HepG2 (cell line): ENCODE data around the gene MYRFL. TPM values are rescaled to one million over a fixed set of nuclear protein-coding genes. Genes with fewer than 3 reads are reported as not detected.

Experiments used
- ATAC-seq: fragments of 200-7000 bp; cut with Tn5 transposase; 3 replicates; pipeline ENCODE4 v1.9.1; 2020; ENCODE audit warnings: mild to moderate bottlenecking, moderate library complexity
- BruUV-seq: library from RNA; stranded (reverse); fragments of 400-500 nt; replicated peaks from 2 replicates; lab custom pipeline; 2021; lab: Mats Ljungman, UMichigan
- CTCF ChIA-PET: fragments of 300-600 bp; formaldehyde crosslinking; extraction: SDS; loops from one replicate; lab custom pipeline; 2021; ENCODE audit warnings: low total read pairs, inconsistent platforms, low intra/inter-chr PET ratio; lab: Yijun Ruan, JAX
- POLR2A ChIA-PET: fragments of 350-600 bp; sonication (Branson Sonifier 250); formaldehyde crosslinking; loops from one replicate; lab custom pipeline; 2020; ENCODE audit warnings: antibody characterized with exemption, inconsistent platforms; lab: Yijun Ruan, JAX
- DNase-seq: peaks from one replicate; pipeline ENCODE4 v3.0.0-alpha.2; 2015; ENCODE audit warnings: low spot score
- FAIRE-seq: peaks from 3 replicates; lab custom pipeline; 2011; peaks lifted over from hg19 to GRCh38; lab: Jason Lieb, UNC
- H2AFZ ChIP-seq: one replicate; pipeline ENCODE4 v1.6.1; 2011; ENCODE audit warnings: low read length, inconsistent platforms
- H3K27ac ChIP-seq: fragments of 300-600 bp; 3 replicates; pipeline ENCODE4 v1.8.0; 2011; ENCODE audit warnings: mixed run types, mild to moderate bottlenecking, mixed read lengths, low read length, inconsistent platforms; ENCODE audit not compliant: insufficient read depth; ENCODE audit errors: extremely low read length
- H3K27me3 ChIP-seq, 2 experiments: fragments of 200-600 bp in 1 of 2; 2 replicates in 1 of 2; 3 replicates in 1 of 2; pipeline versions ENCODE4 v1.6.0 to v1.8.0; 2011; ENCODE audit warnings: low read length in 2 of 2, mild to moderate bottlenecking in 2 of 2, moderate library complexity in 2 of 2, inconsistent platforms in 1 of 2; ENCODE audit not compliant: insufficient read depth in 2 of 2, control insufficient read depth in 1 of 2
- H3K36me3 ChIP-seq, 2 experiments: fragments of 200-600 bp in 1 of 2; replicated peaks in 1 of 2; 2 replicates in 1 of 2; 3 replicates in 1 of 2; pipeline versions ENCODE4 v1.5.1 to v1.8.0; 2011; ENCODE audit warnings: low read length in 2 of 2, inconsistent platforms in 1 of 2; ENCODE audit not compliant: insufficient read depth in 2 of 2, control insufficient read depth in 1 of 2
- H3K4me1 ChIP-seq: 2 replicates; pipeline ENCODE4 v1.5.1; 2012; ENCODE audit warnings: low read length, inconsistent platforms; ENCODE audit not compliant: insufficient read depth
- H3K4me2 ChIP-seq: 2 replicates; pipeline ENCODE4 v1.6.0; 2011; ENCODE audit warnings: low read depth, low read length, inconsistent platforms
- H3K4me3 ChIP-seq, 3 experiments: fragments of 200-600 bp in 1 of 3; sonication (generic), shearing (Covaris generic) in 1 of 3; replicated peaks in 1 of 3; 2 replicates each; pipeline ENCODE4 v1.5.1; 2011 to 2016; ENCODE audit warnings: low read length in 3 of 3, inconsistent platforms in 2 of 3, low read depth in 2 of 3, mild to moderate bottlenecking in 2 of 3, control low read depth in 1 of 3, mixed read lengths in 1 of 3; ENCODE audit not compliant: insufficient read depth in 1 of 3
- H3K79me2 ChIP-seq: one replicate; pipeline ENCODE4 v1.6.1; 2011; ENCODE audit warnings: low read length, inconsistent platforms; ENCODE audit not compliant: insufficient read depth
- H3K9ac ChIP-seq: 2 replicates; pipeline ENCODE4 v1.6.0; 2011; ENCODE audit warnings: mild to moderate bottlenecking, low read depth, low read length, inconsistent platforms; ENCODE audit not compliant: insufficient read depth
- H3K9me3 ChIP-seq: 2 replicates; pipeline ENCODE4 v1.5.1; 2012; ENCODE audit warnings: mild to moderate bottlenecking, low read length
- H4K20me1 ChIP-seq: 2 replicates; pipeline ENCODE4 v1.6.0; 2011; ENCODE audit warnings: inconsistent platforms, mild to moderate bottlenecking, low read length, moderate library complexity; ENCODE audit not compliant: insufficient read depth
- ARNT ChIP-seq: fragments of 450-650 bp; IDR thresholded peaks from 2 replicates; pipeline ENCODE4 v1.6.1; 2017
- GABPB1 ChIP-seq: IDR thresholded peaks from 2 replicates; pipeline ENCODE4 v1.6.1; 2016; ENCODE audit warnings: mild to moderate bottlenecking, missing genetic modification reagents, moderate library complexity, missing compliant biosample characterization
- HDAC2 ChIP-seq: sonication (generic); formaldehyde crosslinking; IDR thresholded peaks from 2 replicates; pipeline ENCODE4 v1.4.0; 2020; ENCODE audit warnings: missing genetic modification reagents
- HDAC6 ChIP-seq: fragments of 200-600 bp; sonication (generic); IDR thresholded peaks from 2 replicates; pipeline ENCODE4 v1.7.0; 2017; ENCODE audit warnings: mild to moderate bottlenecking, antibody characterized with exemption, low read length, low read depth
- IRF9 ChIP-seq: sonication (generic); formaldehyde crosslinking; IDR thresholded peaks from 2 replicates; pipeline ENCODE4 v1.8.0; 2022; ENCODE audit warnings: missing genetic modification reagents, mild to moderate bottlenecking, borderline replicate concordance
- MYPOP ChIP-seq: sonication (generic); formaldehyde crosslinking; IDR thresholded peaks from 2 replicates; pipeline ENCODE4 v1.8.1; 2023; ENCODE audit warnings: mild to moderate bottlenecking, moderate library complexity, missing genetic modification reagents
- NR2F1 ChIP-seq, 2 experiments: fragments of 450-650 bp in 1 of 2; formaldehyde crosslinking in 1 of 2; IDR thresholded peaks; 2 replicates each; pipeline versions ENCODE4 v1.5.0 to v1.6.1; 2016 to 2020; ENCODE audit warnings: mild to moderate bottlenecking in 1 of 2, missing compliant biosample characterization in 1 of 2, missing genetic modification reagents in 1 of 2, moderate library complexity in 1 of 2
- PCBP2 ChIP-seq: fragments of 200-400 bp; formaldehyde crosslinking; optimal IDR thresholded peaks from 2 replicates; pipeline ENCODE3; 2018; ENCODE audit warnings: low read length, low read depth; ENCODE audit not compliant: poor library complexity, severe bottlenecking
- PRDM15 ChIP-seq: sonication (generic); formaldehyde crosslinking; IDR thresholded peaks from 2 replicates; pipeline ENCODE4 v1.4.0; 2020; ENCODE audit warnings: missing genetic modification reagents
- TP53 ChIP-seq: sonication (generic); formaldehyde crosslinking; conservative IDR thresholded peaks from 2 replicates; pipeline ENCODE4 v1.4.0; 2020; ENCODE audit warnings: missing genetic modification reagents
- ZNF3 ChIP-seq: IDR thresholded peaks from 2 replicates; pipeline ENCODE4 v1.7.0; 2017; ENCODE audit warnings: inconsistent platforms
- ZNF737 ChIP-seq: sonication (generic); formaldehyde crosslinking; IDR thresholded peaks from 2 replicates; pipeline ENCODE4 v1.5.0; 2020; ENCODE audit warnings: missing genetic modification reagents, mild to moderate bottlenecking, borderline replicate concordance
- WGBS: methylation state at CpG from one replicate; pipeline ENCODE4 v1.1.6; 2017; ENCODE audit warnings: low lambda C conversion rate; 5-methylcytosine and 5-hydroxymethylcytosine counted together
- in situ Hi-C: cut with HindIII; loops from 2 replicates; pipeline ENCODE4 v1.10.0; 2017; ENCODE audit warnings: low pct_unique_long_range_greater_than_20kb; ENCODE audit not compliant: extremely low pct_ligation_motif_present
- intact Hi-C: fragments of 100-400 bp; cut with micrococcal nuclease; formaldehyde crosslinking; loops from one replicate; pipeline ENCODE4 v1.10.0; 2022; ENCODE audit not compliant: unreplicated experiment
- polyA plus RNA-seq, 8 experiments: library from polyadenylated mRNA; depleted of rRNA in 3 of 8; stranded (reverse) in 7 of 8; unstranded in 1 of 8; fragments of >200 nt; fragmentation: Illumina TruSeq in 4 of 8; extraction: Trizol in 4 of 8; gene quantifications; 2 replicates each; pipeline versions ENCODE4 v1.2.1 to v1.2.3, GENCODE V29; 2011 to 2016; ENCODE audit warnings: low read depth in 4 of 8, missing spikeins in 1 of 8, mixed read lengths in 1 of 8; ENCODE audit not compliant: insufficient read depth in 1 of 8
- total RNA-seq, 5 experiments: library from RNA; depleted of rRNA; stranded (reverse); fragments of >200 nt; fragmentation: Illumina TruSeq; extraction: Trizol; gene quantifications; 2 replicates each; pipeline ENCODE4 v1.2.3, GENCODE V29; 2016; ENCODE audit warnings: low read depth in 1 of 5
- TF ChIP-seq, protein P1 (sequence below), 2 experiments: sonication (generic) in 1 of 2; formaldehyde crosslinking in 1 of 2; IDR thresholded peaks; 2 replicates each; pipeline versions ENCODE4 v1.4.0 to v1.6.1; 2018 to 2020; ENCODE audit warnings: missing genetic modification reagents in 2 of 2, borderline replicate concordance in 1 of 2, low read depth in 1 of 2, mild to moderate bottlenecking in 1 of 2, missing biosample characterization in 1 of 2
- TF ChIP-seq, protein P2 (sequence below): sonication (generic); formaldehyde crosslinking; IDR thresholded peaks from 2 replicates; pipeline ENCODE4 v1.8.1; 2022; ENCODE audit warnings: mild to moderate bottlenecking, missing genetic modification reagents

MYRFL gene
- total and polyA plus RNA-seq, 2 of the 13 experiments (the other 11 are each of a cell fraction or from before 2014, with no cell fraction given), result 0.09 to 0.11 TPM

- no peak for TF ChIP-seq PRDM15 (CRISPR knock-in tag)
- TF ChIP-seq TP53 (CRISPR knock-in tag), result no peak
- no peak for TF ChIP-seq ZNF3 (CRISPR knock-in tag)
- TF ChIP-seq, protein P1, sequence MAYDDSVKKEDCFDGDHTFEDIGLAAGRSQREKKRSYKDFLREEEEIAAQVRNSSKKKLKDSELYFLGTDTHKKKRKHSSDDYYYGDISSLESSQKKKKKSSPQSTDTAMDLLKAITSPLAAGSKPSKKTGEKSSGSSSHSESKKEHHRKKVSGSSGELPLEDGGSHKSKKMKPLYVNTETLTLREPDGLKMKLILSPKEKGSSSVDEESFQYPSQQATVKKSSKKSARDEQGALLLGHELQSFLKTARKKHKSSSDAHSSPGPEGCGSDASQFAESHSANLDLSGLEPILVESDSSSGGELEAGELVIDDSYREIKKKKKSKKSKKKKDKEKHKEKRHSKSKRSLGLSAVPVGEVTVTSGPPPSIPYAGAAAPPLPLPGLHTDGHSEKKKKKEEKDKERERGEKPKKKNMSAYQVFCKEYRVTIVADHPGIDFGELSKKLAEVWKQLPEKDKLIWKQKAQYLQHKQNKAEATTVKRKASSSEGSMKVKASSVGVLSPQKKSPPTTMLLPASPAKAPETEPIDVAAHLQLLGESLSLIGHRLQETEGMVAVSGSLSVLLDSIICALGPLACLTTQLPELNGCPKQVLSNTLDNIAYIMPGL (CRISPR knock-in tag; IDR thresholded peaks at IDR 0.05; ENCODE audit: borderline replicate concordance in 1 of 2, low read depth in 1 of 2), result no peak
- no peak for TF ChIP-seq NR2F1 (CRISPR knock-in tag; IDR thresholded peaks at IDR 0.05)
Measured at GRCh38 chr12:69935651-69936100, 110.6 kb downstream of the MYRFL start (continued).

- H3K36me3 ChIP-seq, result no peaks in the 10 kb centered on the region
- ChIA-PET POLR2A (no interaction called here), CTCF (no interaction called here)
- no peak overlapping the region for H3K27ac ChIP-seq
- no TSS peak for BruUV-seq
- intact Hi-C loops (no loop called here), in situ Hi-C loops (no loop called here)
- no peaks in the 10 kb centered on the region for H4K20me1 ChIP-seq
- H3K9ac ChIP-seq, result no peak overlapping the region
- H3K9me3 ChIP-seq, result no peaks in the 10 kb centered on the region
- no peak overlapping the region for H2AFZ ChIP-seq
- H3K4me2 ChIP-seq, result no peak overlapping the region
- WGBS, result 20% methylated on average over 5 of the region's 5 CpGs
- H3K27me3 ChIP-seq, result peaks cover 0 to 3% of the 10 kb centered on the region in 2 experiments; a peak in 3 of 5 replicates
- H3K4me3 ChIP-seq, result no peak overlapping the region
- no peaks in the 10 kb centered on the region for H3K79me2 ChIP-seq
- H3K4me1 ChIP-seq, result no peaks in the 10 kb centered on the region
- ATAC-seq (no peak), FAIRE-seq (no peak), DNase-seq (no peak)
- TF ChIP-seq IRF9 (CRISPR knock-in tag) (no peak), MYPOP (no peak), HDAC2 (CRISPR knock-in tag) (no peak), ARNT (no peak), ZNF737 (CRISPR knock-in tag) (no peak), GABPB1 (CRISPR knock-in tag) (no peak), PCBP2 (no peak), HDAC6 (no peak)
- TF ChIP-seq, protein P2, sequence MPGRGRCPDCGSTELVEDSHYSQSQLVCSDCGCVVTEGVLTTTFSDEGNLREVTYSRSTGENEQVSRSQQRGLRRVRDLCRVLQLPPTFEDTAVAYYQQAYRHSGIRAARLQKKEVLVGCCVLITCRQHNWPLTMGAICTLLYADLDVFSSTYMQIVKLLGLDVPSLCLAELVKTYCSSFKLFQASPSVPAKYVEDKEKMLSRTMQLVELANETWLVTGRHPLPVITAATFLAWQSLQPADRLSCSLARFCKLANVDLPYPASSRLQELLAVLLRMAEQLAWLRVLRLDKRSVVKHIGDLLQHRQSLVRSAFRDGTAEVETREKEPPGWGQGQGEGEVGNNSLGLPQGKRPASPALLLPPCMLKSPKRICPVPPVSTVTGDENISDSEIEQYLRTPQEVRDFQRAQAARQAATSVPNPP (CRISPR knock-in tag), result no peak
Measured at GRCh38 chr12:69936214-69936731, 111.2 kb downstream of the MYRFL start.
